ENCODE measurements around the gene EDEM2.
A peak's percentile ranks its signal among the peaks of the same experiment; 100 is the strongest.

The EDEM2 gene

GRCh38 chr20:35108921-35109320 lies 38.2 kb downstream of the EDEM2 start:
- Histone ChIP-seq H2BK5ac (ENCODE audit: low read length) (no peak overlapping the region), H4K5ac (ENCODE audit: low read length) (no peak overlapping the region), H3K9ac (ENCODE audit: low read length) (no peak overlapping the region), H3K4me1 (ENCODE audit: control insufficient read depth, low read depth, low read length) (no peaks in the 10 kb centered on the region), H3K56ac (ENCODE audit: low read length) (no peak overlapping the region), H3K4ac (ENCODE audit: low read depth, low read length) (no peak overlapping the region), H3K36me3 (ENCODE audit: control insufficient read depth, insufficient read depth, low read length) (no peaks in the 10 kb centered on the region), H3K18ac (ENCODE audit: low read length) (no peak overlapping the region), H3K27me3 (ENCODE audit: insufficient read depth, low read length, poor library complexity) (no peaks in the 10 kb centered on the region), H3K4me2 (ENCODE audit: low read length) (no peak overlapping the region), H2BK120ac (ENCODE audit: low read depth, low read length) (no peak overlapping the region), H4K8ac (ENCODE audit: low read depth, low read length) (no peak overlapping the region), H3K23ac (ENCODE audit: low read length) (no peak overlapping the region), H3K27ac (ENCODE audit: low read depth, low read length) (no peak overlapping the region), H2BK15ac (replicated peaks; ENCODE audit: low read depth) (no peak overlapping the region), H3K4me3 (ENCODE audit: low read length) (no peak overlapping the region), H3K79me1 (ENCODE audit: low read length) (no peaks in the 10 kb centered on the region), H2AK5ac (ENCODE audit: low read length) (no peak overlapping the region), H3K79me2 (ENCODE audit: control insufficient read depth, insufficient read depth, low read length) (no peaks in the 10 kb centered on the region)
- DNase-seq: no peak
- no CpG with 5 or more reads among the region's 4 CpGs for WGBS (ENCODE audit: extremely low coverage, insufficient coverage, low lambda C conversion rate)

- no peak for DNase-seq
- Histone ChIP-seq H4K8ac (ENCODE audit: low read depth, low read length) (no peak overlapping the region), H3K36me3 (ENCODE audit: control insufficient read depth, insufficient read depth, low read length) (no peaks in the 10 kb centered on the region), H3K18ac (ENCODE audit: low read length) (no peak overlapping the region), H3K4ac (ENCODE audit: low read depth, low read length) (no peak overlapping the region), H3K56ac (ENCODE audit: low read length) (no peak overlapping the region), H3K4me2 (ENCODE audit: low read length) (no peak overlapping the region), H3K79me1 (ENCODE audit: low read length) (no peaks in the 10 kb centered on the region), H2BK120ac (ENCODE audit: low read depth, low read length) (no peak overlapping the region), H3K23ac (ENCODE audit: low read length) (no peak overlapping the region), H2BK5ac (ENCODE audit: low read length) (no peak overlapping the region), H3K79me2 (ENCODE audit: control insufficient read depth, insufficient read depth, low read length) (no peaks in the 10 kb centered on the region), H3K4me3 (ENCODE audit: low read length) (no peak overlapping the region), H3K9ac (ENCODE audit: low read length) (no peak overlapping the region), H3K27ac (ENCODE audit: low read depth, low read length) (no peak overlapping the region), H2AK5ac (ENCODE audit: low read length) (no peak overlapping the region), H3K27me3 (ENCODE audit: insufficient read depth, low read length, poor library complexity) (no peaks in the 10 kb centered on the region), H4K5ac (ENCODE audit: low read length) (no peak overlapping the region), H3K4me1 (ENCODE audit: control insufficient read depth, low read depth, low read length) (no peaks in the 10 kb centered on the region), H2BK15ac (replicated peaks; ENCODE audit: low read depth) (no peak overlapping the region)
- WGBS (ENCODE audit: extremely low coverage, insufficient coverage, low lambda C conversion rate): no CpG with 5 or more reads among the region's 1 CpG
Observed at GRCh38 chr20:35106827-35107380, 40.2 kb downstream of the EDEM2 start.

- Histone ChIP-seq H3K27me3 (ENCODE audit: insufficient read depth, low read length, poor library complexity) (no peaks in the 10 kb centered on the region), H2BK5ac (ENCODE audit: low read length) (no peak overlapping the region), H2BK15ac (replicated peaks; ENCODE audit: low read depth) (no peak overlapping the region), H3K79me2 (ENCODE audit: control insufficient read depth, insufficient read depth, low read length) (no peaks in the 10 kb centered on the region), H3K4me3 (ENCODE audit: low read length) (no peak overlapping the region), H3K4me2 (ENCODE audit: low read length) (no peak overlapping the region), H3K56ac (ENCODE audit: low read length) (no peak overlapping the region), H2BK120ac (ENCODE audit: low read depth, low read length) (no peak overlapping the region), H3K23ac (ENCODE audit: low read length) (no peak overlapping the region), H4K8ac (ENCODE audit: low read depth, low read length) (no peak overlapping the region), H3K18ac (ENCODE audit: low read length) (no peak overlapping the region), H2AK5ac (ENCODE audit: low read length) (no peak overlapping the region), H3K4me1 (ENCODE audit: control insufficient read depth, low read depth, low read length) (no peaks in the 10 kb centered on the region), H3K79me1 (ENCODE audit: low read length) (no peaks in the 10 kb centered on the region), H3K9ac (ENCODE audit: low read length) (no peak overlapping the region), H3K27ac (ENCODE audit: low read depth, low read length) (no peak overlapping the region), H3K4ac (ENCODE audit: low read depth, low read length) (no peak overlapping the region), H4K5ac (ENCODE audit: low read length) (no peak overlapping the region), H3K36me3 (ENCODE audit: control insufficient read depth, insufficient read depth, low read length) (no peaks in the 10 kb centered on the region)
- WGBS (ENCODE audit: extremely low coverage, insufficient coverage, low lambda C conversion rate): no CpG with 5 or more reads among the region's 3 CpGs
- DNase-seq: no peak
Observed at GRCh38 chr20:35104685-35105295, 42.3 kb downstream of the EDEM2 start.

- no peak overlapping the region for H3K9ac ChIP-seq (ENCODE audit: low read length)
- H3K18ac ChIP-seq (ENCODE audit: low read length): no peak overlapping the region
- H3K4me3 ChIP-seq (ENCODE audit: low read length): no peak overlapping the region
- no CpG with 5 or more reads among the region's 8 CpGs for WGBS (ENCODE audit: extremely low coverage, insufficient coverage, low lambda C conversion rate)
- H3K36me3 ChIP-seq (ENCODE audit: control insufficient read depth, insufficient read depth, low read length): no peaks in the 10 kb centered on the region
- no peak overlapping the region for H2BK15ac ChIP-seq (replicated peaks; ENCODE audit: low read depth)
- no peak overlapping the region for H3K23ac ChIP-seq (ENCODE audit: low read length)
- no peak for DNase-seq
- no peaks in the 10 kb centered on the region for H3K4me1 ChIP-seq (ENCODE audit: control insufficient read depth, low read depth, low read length)
- no peaks in the 10 kb centered on the region for H3K79me1 ChIP-seq (ENCODE audit: low read length)
- H2BK5ac ChIP-seq (ENCODE audit: low read length): no peak overlapping the region
- no peak overlapping the region for H2BK120ac ChIP-seq (ENCODE audit: low read depth, low read length)
- H3K4ac ChIP-seq (ENCODE audit: low read depth, low read length): no peak overlapping the region
- no peak overlapping the region for H4K5ac ChIP-seq (ENCODE audit: low read length)
- no peak overlapping the region for H3K4me2 ChIP-seq (ENCODE audit: low read length)
- H3K56ac ChIP-seq (ENCODE audit: low read length): no peak overlapping the region
- H2AK5ac ChIP-seq (ENCODE audit: low read length): no peak overlapping the region
- H4K8ac ChIP-seq (ENCODE audit: low read depth, low read length): no peak overlapping the region
- H3K27ac ChIP-seq (ENCODE audit: low read depth, low read length): no peak overlapping the region
- H3K79me2 ChIP-seq (ENCODE audit: control insufficient read depth, insufficient read depth, low read length): no peaks in the 10 kb centered on the region
- no peaks in the 10 kb centered on the region for H3K27me3 ChIP-seq (ENCODE audit: insufficient read depth, low read length, poor library complexity)
Observed at GRCh38 chr20:35101620-35102019, 45.5 kb downstream of the EDEM2 start.

- no peak overlapping the region for H2AK5ac ChIP-seq (ENCODE audit: low read length)
- no peaks in the 10 kb centered on the region for H3K36me3 ChIP-seq (ENCODE audit: control insufficient read depth, insufficient read depth, low read length)
- no peak overlapping the region for H2BK15ac ChIP-seq (replicated peaks; ENCODE audit: low read depth)
- no peak overlapping the region for H3K4me2 ChIP-seq (ENCODE audit: low read length)
- H4K8ac ChIP-seq (ENCODE audit: low read depth, low read length): no peak overlapping the region
- peaks cover 9% of the 10 kb centered on the region for H3K79me1 ChIP-seq (ENCODE audit: low read length)
- no peak overlapping the region for H2BK120ac ChIP-seq (ENCODE audit: low read depth, low read length)
- no peak overlapping the region for H3K18ac ChIP-seq (ENCODE audit: low read length)
- no peak overlapping the region for H3K4me3 ChIP-seq (ENCODE audit: low read length)
- H3K4ac ChIP-seq (ENCODE audit: low read depth, low read length): no peak overlapping the region
- peak overlapping the region; percentile 75 for H3K56ac ChIP-seq (ENCODE audit: low read length)
- no CpG with 5 or more reads among the region's 8 CpGs for WGBS (ENCODE audit: extremely low coverage, insufficient coverage, low lambda C conversion rate)
- H3K9ac ChIP-seq (ENCODE audit: low read length): peak overlapping the region; percentile 69
- no peak overlapping the region for H3K27ac ChIP-seq (ENCODE audit: low read depth, low read length)
- peaks cover 25% of the 10 kb centered on the region for H3K79me2 ChIP-seq (ENCODE audit: control insufficient read depth, insufficient read depth, low read length)
- no peak overlapping the region for H2BK5ac ChIP-seq (ENCODE audit: low read length)
- H3K4me1 ChIP-seq (ENCODE audit: control insufficient read depth, low read depth, low read length): no peaks in the 10 kb centered on the region
- DNase-seq: no peak
- H3K27me3 ChIP-seq (ENCODE audit: insufficient read depth, low read length, poor library complexity): no peaks in the 10 kb centered on the region
- no peak overlapping the region for H3K23ac ChIP-seq (ENCODE audit: low read length)
- no peak overlapping the region for H4K5ac ChIP-seq (ENCODE audit: low read length)
Observed at GRCh38 chr20:35093267-35093884, 53.8 kb downstream of the EDEM2 start.

Data from mesendoderm (in vitro differentiated cells).